NT2/D1 (cell line): Measurements from ENCODE around the gene UCKL1.

Experiments used
- DNase-seq: peaks from one replicate; pipeline ENCODE4 v3.0.0-alpha.2; 2011; ENCODE audit warnings: low read depth, low spot score
- H3K27me3 ChIP-seq: 2 replicates; pipeline ENCODE4 v1.6.0; 2011; ENCODE audit warnings: mild to moderate bottlenecking; ENCODE audit not compliant: insufficient read length, insufficient read depth
- H3K36me3 ChIP-seq: 2 replicates; pipeline ENCODE4 v1.6.1; 2011; ENCODE audit warnings: mild to moderate bottlenecking, low read length, mixed read lengths; ENCODE audit not compliant: insufficient read depth, insufficient read length
- H3K4me1 ChIP-seq: 2 replicates; pipeline ENCODE4 v1.5.1; 2011; ENCODE audit not compliant: insufficient read depth, insufficient read length
- H3K4me3 ChIP-seq: 2 replicates; pipeline ENCODE4 v1.5.1; 2011; ENCODE audit warnings: low read depth; ENCODE audit not compliant: insufficient read length
- H3K9ac ChIP-seq: 2 replicates; pipeline ENCODE4 v1.6.0; 2011; ENCODE audit warnings: low read depth; ENCODE audit not compliant: insufficient read length
- H3K9me3 ChIP-seq: 2 replicates; pipeline ENCODE4 v1.5.1; 2011; ENCODE audit warnings: mild to moderate bottlenecking, low read length; ENCODE audit not compliant: insufficient read depth
- SUZ12 ChIP-seq: IDR thresholded peaks from 2 replicates; pipeline ENCODE4 v1.6.1; 2011; ENCODE audit not compliant: insufficient read length, insufficient read depth; ENCODE audit errors: extremely low read depth
- YY1 ChIP-seq: IDR thresholded peaks from 2 replicates; pipeline ENCODE4 v1.6.1; 2011; ENCODE audit not compliant: insufficient read length, insufficient read depth
- ZNF274 ChIP-seq: IDR thresholded peaks from 2 replicates; pipeline ENCODE4 v1.6.1; 2011; ENCODE audit warnings: mild to moderate bottlenecking, low read depth, low read length

Gene UCKL1

GRCh38 chr20:63940071-63940471 is 16.1 kb downstream of the UCKL1 start:
- no peaks in the 10 kb centered on the region for H3K9me3 ChIP-seq
- H3K27me3 ChIP-seq: no peaks in the 10 kb centered on the region
- no peak for DNase-seq
- peaks cover 20% of the 10 kb centered on the region for H3K4me1 ChIP-seq
- no peak overlapping the region for H3K4me3 ChIP-seq
- TF ChIP-seq SUZ12 (no peak), ZNF274 (no peak), YY1 (no peak)
- H3K9ac ChIP-seq: no peak overlapping the region
- peaks cover 84% of the 10 kb centered on the region for H3K36me3 ChIP-seq

- TF ChIP-seq SUZ12: no peak
- no peak for TF ChIP-seq ZNF274
- TF ChIP-seq YY1: no peak
- Histone ChIP-seq H3K4me1 (peaks cover 20% of the 10 kb centered on the region), H3K9me3 (no peaks in the 10 kb centered on the region), H3K9ac (no peak overlapping the region), H3K27me3 (no peaks in the 10 kb centered on the region), H3K4me3 (no peak overlapping the region), H3K36me3 (peaks cover 83% of the 10 kb centered on the region)
- DNase-seq: no peak
These were observed 16.9 kb downstream of the UCKL1 start for GRCh38 chr20:63939061-63939935.

- peaks cover 83% of the 10 kb centered on the region for H3K36me3 ChIP-seq
- H3K27me3 ChIP-seq: no peaks in the 10 kb centered on the region
- DNase-seq: no peak
- H3K9me3 ChIP-seq: no peaks in the 10 kb centered on the region
- no peak overlapping the region for H3K4me3 ChIP-seq
- TF ChIP-seq ZNF274 (no peak), YY1 (no peak), SUZ12 (no peak)
- peaks cover 10% of the 10 kb centered on the region for H3K4me1 ChIP-seq
- no peak overlapping the region for H3K9ac ChIP-seq
These were observed 18.6 kb downstream of the UCKL1 start for GRCh38 chr20:63937596-63937995.

DNA sequence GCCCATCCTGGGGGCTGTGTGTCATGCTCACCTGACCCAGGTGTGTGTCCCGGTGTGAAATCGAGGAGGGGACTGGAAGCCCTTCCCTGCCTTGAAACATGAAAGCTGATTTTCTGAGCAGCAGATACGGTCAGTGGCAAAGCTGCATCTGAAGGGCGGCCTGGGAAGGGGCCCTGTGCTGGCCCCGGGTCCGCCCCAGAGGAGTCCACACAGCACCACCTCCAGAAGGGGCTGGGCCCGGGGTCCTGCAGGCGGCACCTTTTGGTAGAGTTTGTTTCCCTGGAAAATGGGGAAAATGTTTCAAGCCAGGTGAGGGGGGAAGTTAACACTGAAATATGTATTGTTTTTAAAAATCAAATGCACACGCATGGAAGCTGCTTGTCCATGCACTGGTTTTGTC is 20.8 kb downstream of the UCKL1 start:
- DNase-seq: no peak
- no peaks in the 10 kb centered on the region for H3K9me3 ChIP-seq
- peaks cover 91% of the 10 kb centered on the region for H3K36me3 ChIP-seq
- H3K9ac ChIP-seq: no peak overlapping the region
- no peak overlapping the region for H3K4me3 ChIP-seq
- peaks cover 3% of the 10 kb centered on the region for H3K4me1 ChIP-seq
- H3K27me3 ChIP-seq: no peaks in the 10 kb centered on the region
- TF ChIP-seq YY1: no peak
- TF ChIP-seq SUZ12: no peak
- TF ChIP-seq ZNF274: no peak

- Histone ChIP-seq H3K4me1 (no peaks in the 10 kb centered on the region), H3K9ac (no peak overlapping the region), H3K9me3 (no peaks in the 10 kb centered on the region), H3K4me3 (no peak overlapping the region), H3K36me3 (peaks cover 90% of the 10 kb centered on the region), H3K27me3 (no peaks in the 10 kb centered on the region)
- no peak for DNase-seq
- no peak for TF ChIP-seq ZNF274
- TF ChIP-seq SUZ12: no peak
- TF ChIP-seq YY1: no peak
These were observed 21.7 kb downstream of the UCKL1 start for GRCh38 chr20:63934271-63935068.

- no peak overlapping the region for H3K9ac ChIP-seq
- H3K36me3 ChIP-seq: peaks cover 90% of the 10 kb centered on the region
- no peak for DNase-seq
These were observed 22.6 kb downstream of the UCKL1 start for GRCh38 chr20:63933646-63934045.

DNA sequence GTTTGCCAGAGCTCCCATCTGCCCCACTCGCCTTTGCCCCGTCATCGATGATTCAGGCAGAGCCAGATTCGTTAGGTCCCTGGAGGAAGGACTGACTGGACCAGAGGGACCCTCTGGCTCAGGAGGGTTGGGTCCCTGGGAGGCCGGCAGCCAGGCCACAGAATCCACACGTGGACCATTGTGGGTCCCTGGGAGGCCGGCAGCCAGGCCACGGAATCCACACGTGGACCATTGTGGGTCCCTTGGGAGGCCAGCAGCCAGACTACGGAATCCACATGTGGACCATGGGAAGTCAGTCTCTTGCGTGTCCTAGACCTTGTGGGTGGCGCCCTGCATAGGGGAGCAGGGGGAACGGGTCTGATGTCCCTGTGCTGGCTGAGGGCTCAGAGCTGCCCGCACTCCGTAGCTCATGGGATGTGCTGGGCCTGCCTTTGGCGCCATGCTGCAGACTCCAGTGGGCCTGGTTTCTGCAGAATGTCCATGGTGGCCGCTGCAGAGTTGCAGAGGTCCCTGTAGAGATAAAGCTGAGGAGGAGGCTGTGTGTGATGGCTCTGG is 23.5 kb downstream of the UCKL1 start:
- TF ChIP-seq ZNF274 (no peak), YY1 (no peak), SUZ12 (no peak)
- H3K4me3 ChIP-seq: no peak overlapping the region
- H3K27me3 ChIP-seq: no peaks in the 10 kb centered on the region
- DNase-seq: no peak
- no peaks in the 10 kb centered on the region for H3K4me1 ChIP-seq
- peaks cover 91% of the 10 kb centered on the region for H3K36me3 ChIP-seq
- H3K9ac ChIP-seq: no peak overlapping the region
- H3K9me3 ChIP-seq: no peaks in the 10 kb centered on the region

More at GRCh38 chr20:63933646-63934045, 22.6 kb downstream of the UCKL1 start:
- Histone ChIP-seq H3K4me1 (no peaks in the 10 kb centered on the region), H3K4me3 (no peak overlapping the region), H3K27me3 (no peaks in the 10 kb centered on the region), H3K9me3 (no peaks in the 10 kb centered on the region)
- no peak for TF ChIP-seq YY1
- no peak for TF ChIP-seq ZNF274
- TF ChIP-seq SUZ12: no peak
